ENCODE data around the gene KLHL6.

The KLHL6 gene

GRCh38 chr3:183548262-183548769, 7.2 kb downstream of the KLHL6 start:
- DNase-seq (ENCODE audit: low read depth in 1 of 2, low spot score in 1 of 2) = no peak
- TF ChIP-seq POLR2AphosphoS5 (IDR thresholded peaks at IDR 0.05; ENCODE audit: low read depth) (no peak), CTCF (IDR thresholded peaks at IDR 0.05; ENCODE audit: insufficient read depth, low read length) (no peak), GABPA (IDR thresholded peaks at IDR 0.05; ENCODE audit: low read depth) (no peak), SPI1 (IDR thresholded peaks at IDR 0.05; ENCODE audit: borderline replicate concordance, low read depth) (no peak)
- TF ChIP-seq, protein P1, sequence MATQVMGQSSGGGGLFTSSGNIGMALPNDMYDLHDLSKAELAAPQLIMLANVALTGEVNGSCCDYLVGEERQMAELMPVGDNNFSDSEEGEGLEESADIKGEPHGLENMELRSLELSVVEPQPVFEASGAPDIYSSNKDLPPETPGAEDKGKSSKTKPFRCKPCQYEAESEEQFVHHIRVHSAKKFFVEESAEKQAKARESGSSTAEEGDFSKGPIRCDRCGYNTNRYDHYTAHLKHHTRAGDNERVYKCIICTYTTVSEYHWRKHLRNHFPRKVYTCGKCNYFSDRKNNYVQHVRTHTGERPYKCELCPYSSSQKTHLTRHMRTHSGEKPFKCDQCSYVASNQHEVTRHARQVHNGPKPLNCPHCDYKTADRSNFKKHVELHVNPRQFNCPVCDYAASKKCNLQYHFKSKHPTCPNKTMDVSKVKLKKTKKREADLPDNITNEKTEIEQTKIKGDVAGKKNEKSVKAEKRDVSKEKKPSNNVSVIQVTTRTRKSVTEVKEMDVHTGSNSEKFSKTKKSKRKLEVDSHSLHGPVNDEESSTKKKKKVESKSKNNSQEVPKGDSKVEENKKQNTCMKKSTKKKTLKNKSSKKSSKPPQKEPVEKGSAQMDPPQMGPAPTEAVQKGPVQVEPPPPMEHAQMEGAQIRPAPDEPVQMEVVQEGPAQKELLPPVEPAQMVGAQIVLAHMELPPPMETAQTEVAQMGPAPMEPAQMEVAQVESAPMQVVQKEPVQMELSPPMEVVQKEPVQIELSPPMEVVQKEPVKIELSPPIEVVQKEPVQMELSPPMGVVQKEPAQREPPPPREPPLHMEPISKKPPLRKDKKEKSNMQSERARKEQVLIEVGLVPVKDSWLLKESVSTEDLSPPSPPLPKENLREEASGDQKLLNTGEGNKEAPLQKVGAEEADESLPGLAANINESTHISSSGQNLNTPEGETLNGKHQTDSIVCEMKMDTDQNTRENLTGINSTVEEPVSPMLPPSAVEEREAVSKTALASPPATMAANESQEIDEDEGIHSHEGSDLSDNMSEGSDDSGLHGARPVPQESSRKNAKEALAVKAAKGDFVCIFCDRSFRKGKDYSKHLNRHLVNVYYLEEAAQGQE (IDR thresholded peaks at IDR 0.05; ENCODE audit: insufficient replicate concordance, low read depth) = no peak
- Histone ChIP-seq H3K27me3 (ENCODE audit: insufficient read depth, poor library complexity, severe bottlenecking) (no peaks in the 10 kb centered on the region), H3K27ac (replicated peaks) (no peak overlapping the region), H3K4me3 (replicated peaks; ENCODE audit: insufficient read depth, low read length) (no peak overlapping the region)

DNA sequence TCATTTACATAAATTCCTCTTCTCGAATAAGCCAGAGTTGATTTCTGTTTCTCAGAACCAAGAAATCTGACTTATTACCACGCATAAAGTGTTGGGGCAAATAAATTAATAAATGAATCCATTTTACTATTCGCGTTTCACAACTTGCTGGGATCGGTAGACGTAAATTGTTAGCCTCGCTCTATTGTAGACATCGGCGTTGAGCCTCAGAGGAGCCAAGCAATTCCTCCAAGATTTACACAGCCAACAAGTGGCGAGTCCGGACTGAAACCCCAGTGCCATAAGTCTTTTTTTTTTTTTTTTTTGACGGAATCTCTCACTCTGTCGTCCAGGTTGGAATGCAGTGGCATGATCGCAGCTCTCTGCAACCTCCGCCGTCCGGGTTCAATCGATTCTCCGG, 8.9 kb downstream of the KLHL6 start:
- no peak for TF ChIP-seq SPI1 (IDR thresholded peaks at IDR 0.05; ENCODE audit: borderline replicate concordance, low read depth)
- TF ChIP-seq POLR2AphosphoS5 (IDR thresholded peaks at IDR 0.05; ENCODE audit: low read depth) = no peak
- no peak for TF ChIP-seq GABPA (IDR thresholded peaks at IDR 0.05; ENCODE audit: low read depth)
- TF ChIP-seq, protein P1 (IDR thresholded peaks at IDR 0.05; ENCODE audit: insufficient replicate concordance, low read depth) = no peak
- TF ChIP-seq CTCF (IDR thresholded peaks at IDR 0.05; ENCODE audit: insufficient read depth, low read length) = no peak
- Histone ChIP-seq H3K27ac (replicated peaks) (no peak overlapping the region), H3K4me3 (replicated peaks; ENCODE audit: insufficient read depth, low read length) (no peak overlapping the region), H3K27me3 (ENCODE audit: insufficient read depth, poor library complexity, severe bottlenecking) (no peaks in the 10 kb centered on the region)
- no peak for DNase-seq (ENCODE audit: low read depth in 1 of 2, low spot score in 1 of 2)

DNA sequence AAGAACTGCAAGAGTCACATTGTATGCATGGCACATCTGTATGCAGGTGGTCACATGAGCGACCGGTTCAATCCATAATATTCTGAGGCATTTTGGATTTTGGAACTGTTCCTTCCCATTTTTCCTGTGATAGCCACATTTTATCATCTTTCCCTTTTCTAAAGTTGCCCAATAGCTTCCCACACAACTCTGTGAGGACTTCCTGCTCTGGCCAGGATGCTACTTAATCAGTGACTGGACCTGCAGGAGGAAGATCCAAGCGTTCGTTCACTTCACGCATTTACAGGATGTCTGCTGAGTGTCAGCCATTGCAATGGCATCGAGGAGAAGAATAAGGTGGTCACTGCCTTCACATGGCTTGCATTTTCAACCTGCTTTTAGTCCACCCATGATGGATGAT, 9.8 kb downstream of the KLHL6 start:
- Histone ChIP-seq H3K27ac (replicated peaks) (no peak overlapping the region), H3K4me3 (replicated peaks; ENCODE audit: insufficient read depth, low read length) (no peak overlapping the region), H3K27me3 (ENCODE audit: insufficient read depth, poor library complexity, severe bottlenecking) (no peaks in the 10 kb centered on the region)
- TF ChIP-seq, protein P1 (IDR thresholded peaks at IDR 0.05; ENCODE audit: insufficient replicate concordance, low read depth) = no peak
- TF ChIP-seq GABPA (IDR thresholded peaks at IDR 0.05; ENCODE audit: low read depth) (no peak), POLR2AphosphoS5 (IDR thresholded peaks at IDR 0.05; ENCODE audit: low read depth) (no peak), SPI1 (IDR thresholded peaks at IDR 0.05; ENCODE audit: borderline replicate concordance, low read depth) (no peak), CTCF (IDR thresholded peaks at IDR 0.05; ENCODE audit: insufficient read depth, low read length) (no peak)
- no peak for DNase-seq (ENCODE audit: low read depth in 1 of 2, low spot score in 1 of 2)
